NCI-H748 (cell line): ENCODE measurements around the gene TSACC.
"Not testable (repeated sequence)": the region's sequence is repeated elsewhere in the genome, so short reads cannot be mapped to it uniquely, and the experiment has no call there.

ENCODE experiments used
- DNase-seq: peaks from one replicate; lab custom pipeline; 2025; ENCODE audit not compliant: unreplicated experiment; lab: John Stamatoyannopoulos, UW

The TSACC gene

GRCh38 chr1:156346035-156346434 is 7.7 kb downstream of the TSACC start:
- DNase-seq: not testable (repeated sequence)

GRCh38 chr1:156346636-156347035 is 8.3 kb downstream of the TSACC start:
- no peak for DNase-seq

- no peak for DNase-seq
Measured at GRCh38 chr1:156347331-156347730, 9.0 kb downstream of the TSACC start.

GRCh38 chr1:156352481-156352880 is 14.2 kb downstream of the TSACC start:
- not testable (repeated sequence) for DNase-seq

- peak; percentile 20 for DNase-seq
Measured at GRCh38 chr1:156356262-156356874, 18.0 kb downstream of the TSACC start.

GRCh38 chr1:156356875-156357534 is 18.7 kb downstream of the TSACC start:
- DNase-seq: peak; percentile 90

- no peak for DNase-seq
Measured at GRCh38 chr1:156357977-156358376, 19.7 kb downstream of the TSACC start.

- peak; percentile 16 for DNase-seq
Measured at GRCh38 chr1:156358641-156359040, 20.3 kb downstream of the TSACC start.

GRCh38 chr1:156359249-156359648 is 20.9 kb downstream of the TSACC start:
- DNase-seq: no peak

GRCh38 chr1:156359973-156360372 is 21.6 kb downstream of the TSACC start:
- DNase-seq: peak; percentile 13

- DNase-seq: no peak
Measured at GRCh38 chr1:156360534-156360933, 22.2 kb downstream of the TSACC start.

GRCh38 chr1:156365754-156366153 is 27.4 kb downstream of the TSACC start:
- DNase-seq: no peak

GRCh38 chr1:156366378-156367166 is 28.2 kb downstream of the TSACC start:
- no peak for DNase-seq

- DNase-seq: no peak
Measured at GRCh38 chr1:156367383-156368156, 29.2 kb downstream of the TSACC start.

- no peak for DNase-seq
Measured at GRCh38 chr1:156368157-156368658, 29.9 kb downstream of the TSACC start.

- DNase-seq: peak; percentile 69
Measured at GRCh38 chr1:156368889-156369684, 30.8 kb downstream of the TSACC start, which contains the start of gene RHBG. RHBG (plus strand) TSS chr1:156369211; CDS start chr1:156369250, 39 bp downstream.

GRCh38 chr1:156369685-156370286 is 31.5 kb downstream of the TSACC start:
- not testable (repeated sequence) for DNase-seq

- DNase-seq: no peak
Measured at GRCh38 chr1:156371553-156372264, 33.4 kb downstream of the TSACC start.

- no peak for DNase-seq
Measured at GRCh38 chr1:156372265-156372586, 33.9 kb downstream of the TSACC start.
